ENCODE data around the gene FOXN3.

FOXN3 gene

GRCh38 chr14:89417091-89417464, at the start of gene FOXN3:
TSS of gene FOXN3 (minus strand) at chr14:89417233. CDS start at chr14:89412476, 4,757 bp downstream.
- H3K4me3 ChIP-seq (ENCODE audit: low read depth, low read length): peak within 1 kb of the TSS; percentile 81
- peak; percentile 70 for DNase-seq (ENCODE audit: low read depth)

- DNase-seq (ENCODE audit: low read depth): no peak
- H3K4me3 ChIP-seq (ENCODE audit: low read depth, low read length): no peak overlapping the region
Observed at GRCh38 chr14:89466484-89466883, 49.5 kb upstream of the FOXN3 start.

- no peak overlapping the region for H3K4me3 ChIP-seq (ENCODE audit: low read depth, low read length)
- no peak for DNase-seq (ENCODE audit: low read depth)
Observed at GRCh38 chr14:89465876-89466275, 48.8 kb upstream of the FOXN3 start.

- DNase-seq (ENCODE audit: low read depth): no peak
- H3K4me3 ChIP-seq (ENCODE audit: low read depth, low read length): no peak overlapping the region
Observed at GRCh38 chr14:89461256-89461655, 44.2 kb upstream of the FOXN3 start.

GRCh38 chr14:89458713-89459420, 41.8 kb upstream of the FOXN3 start:
- no peak overlapping the region for H3K4me3 ChIP-seq (ENCODE audit: low read depth, low read length)
- no peak for DNase-seq (ENCODE audit: low read depth)

GRCh38 chr14:89457007-89457406, 40.0 kb upstream of the FOXN3 start:
- no peak overlapping the region for H3K4me3 ChIP-seq (ENCODE audit: low read depth, low read length)
- DNase-seq (ENCODE audit: low read depth): no peak

- no peak for DNase-seq (ENCODE audit: low read depth)
- no peak overlapping the region for H3K4me3 ChIP-seq (ENCODE audit: low read depth, low read length)
Observed at GRCh38 chr14:89455412-89455811, 38.4 kb upstream of the FOXN3 start.

- no peak for DNase-seq (ENCODE audit: low read depth)
- no peak overlapping the region for H3K4me3 ChIP-seq (ENCODE audit: low read depth, low read length)
Observed at GRCh38 chr14:89454996-89455395, 38.0 kb upstream of the FOXN3 start.

- no peak overlapping the region for H3K4me3 ChIP-seq (ENCODE audit: low read depth, low read length)
- DNase-seq (ENCODE audit: low read depth): no peak
Observed at GRCh38 chr14:89452281-89452680, 35.2 kb upstream of the FOXN3 start.

- no peak for DNase-seq (ENCODE audit: low read depth)
- H3K4me3 ChIP-seq (ENCODE audit: low read depth, low read length): no peak overlapping the region
Observed at GRCh38 chr14:89451229-89451628, 34.2 kb upstream of the FOXN3 start.

GRCh38 chr14:89447182-89447944, 30.3 kb upstream of the FOXN3 start:
- no peak for DNase-seq (ENCODE audit: low read depth)
- H3K4me3 ChIP-seq (ENCODE audit: low read depth, low read length): no peak overlapping the region

- H3K4me3 ChIP-seq (ENCODE audit: low read depth, low read length): no peak overlapping the region
- DNase-seq (ENCODE audit: low read depth): no peak
Observed at GRCh38 chr14:89445273-89445973, 28.4 kb upstream of the FOXN3 start.

- no peak overlapping the region for H3K4me3 ChIP-seq (ENCODE audit: low read depth, low read length)
- no peak for DNase-seq (ENCODE audit: low read depth)
Observed at GRCh38 chr14:89444516-89445125, 27.6 kb upstream of the FOXN3 start.

- DNase-seq (ENCODE audit: low read depth): no peak
- no peak overlapping the region for H3K4me3 ChIP-seq (ENCODE audit: low read depth, low read length)
Observed at GRCh38 chr14:89444044-89444443, 27.0 kb upstream of the FOXN3 start.

- DNase-seq (ENCODE audit: low read depth): no peak
- H3K4me3 ChIP-seq (ENCODE audit: low read depth, low read length): no peak overlapping the region
Observed at GRCh38 chr14:89443042-89443629, 26.1 kb upstream of the FOXN3 start.

- no peak overlapping the region for H3K4me3 ChIP-seq (ENCODE audit: low read depth, low read length)
- no peak for DNase-seq (ENCODE audit: low read depth)
Observed at GRCh38 chr14:89442280-89442679, 25.2 kb upstream of the FOXN3 start.

- no peak for DNase-seq (ENCODE audit: low read depth)
- H3K4me3 ChIP-seq (ENCODE audit: low read depth, low read length): no peak overlapping the region
Observed at GRCh38 chr14:89440986-89441909, 24.2 kb upstream of the FOXN3 start.

GRCh38 chr14:89435892-89436656, 19.0 kb upstream of the FOXN3 start:
- no peak for DNase-seq (ENCODE audit: low read depth)
- no peak overlapping the region for H3K4me3 ChIP-seq (ENCODE audit: low read depth, low read length)
